ENCODE data around the gene MED20. TPM values are rescaled to one million over a fixed set of nuclear protein-coding genes. Genes with fewer than 3 reads are reported as not detected.

The MED20 gene
- total and polyA plus RNA-seq, 8 donors: 1.2 to 34.4 (median 10.3) TPM

- H3K4me1 ChIP-seq: peaks cover 29 to 49% (median 46%) of the 10 kb centered on the region in 4 donors
- TF ChIP-seq EP300 (IDR thresholded peaks at IDR 0.05) (no peak), CTCF (IDR thresholded peaks at IDR 0.05) (no peak), POLR2AphosphoS5 (IDR thresholded peaks at IDR 0.05) (no peak)
- peak overlapping the region; percentile 66 to 90 (median 84) for H3K4me3 ChIP-seq
- no peak for DNase-seq
- intact Hi-C loops (cut with DNase I; ENCODE audit: low total_unique reads): no loop called here
- H3K27me3 ChIP-seq: no peaks in the 10 kb centered on the region
- peak overlapping the region; percentile 83 to 91 (median 89) for H3K27ac ChIP-seq
- H3K9me3 ChIP-seq: no peaks in the 10 kb centered on the region
- peaks cover 0 to 6% (median 2%) of the 10 kb centered on the region in 4 donors for H3K36me3 ChIP-seq
- WGBS, 5 donors: 31 to 35% (median 35%) methylated on average over 20 of the region's 20 CpGs
These were observed 21.3 kb upstream of the MED20 start for GRCh38 chr6:41942067-41942851.

- H3K9me3 ChIP-seq: no peaks in the 10 kb centered on the region
- TF ChIP-seq CTCF (IDR thresholded peaks at IDR 0.05) (no peak), POLR2AphosphoS5 (IDR thresholded peaks at IDR 0.05) (peak; percentile 32 to 71 (median 42))
- no peaks in the 10 kb centered on the region for H3K27me3 ChIP-seq
- H3K36me3 ChIP-seq: peaks cover 0 to 14% (median 6%) of the 10 kb centered on the region in 4 donors
- H3K27ac ChIP-seq: peak within 1 kb of the TSS; percentile 83 to 91 (median 89)
- peak within 1 kb of the TSS; percentile 66 to 90 (median 84) for H3K4me3 ChIP-seq
- intact Hi-C loops (cut with DNase I; ENCODE audit: low total_unique reads): no loop called here
- WGBS, 5 donors: 0 to 1% (median 0%) methylated on average over 18 to 85 of the region's 87 CpGs
- DNase-seq: peak; percentile 92 to 97
- H3K4me1 ChIP-seq: peaks cover 29 to 57% (median 53%) of the 10 kb centered on the region in 4 donors
These were observed 20.5 kb upstream of the MED20 start, which contains the start of gene CCND3 for GRCh38 chr6:41941280-41942066. Gene CCND3, minus strand, starts transcription at chr6:41941808. Its CDS starts 159 bp downstream, at chr6:41941649.

- Histone ChIP-seq H3K27me3 (no peaks in the 10 kb centered on the region), H3K9me3 (no peaks in the 10 kb centered on the region), H3K4me1 (peaks cover 29 to 64% (median 60%) of the 10 kb centered on the region in 4 donors), H3K4me3 (peak overlapping the region; percentile 66 to 90 (median 84)), H3K36me3 (peaks cover 1 to 19% (median 13%) of the 10 kb centered on the region in 4 donors), H3K27ac (peak overlapping the region; percentile 83 to 91 (median 89))
- intact Hi-C loops (cut with DNase I; ENCODE audit: low total_unique reads): no loop called here
- TF ChIP-seq CTCF (IDR thresholded peaks at IDR 0.05): no peak
- TF ChIP-seq POLR2A (IDR thresholded peaks at IDR 0.05): no peak
- no peak for TF ChIP-seq EP300 (IDR thresholded peaks at IDR 0.05)
- TF ChIP-seq POLR2AphosphoS5 (IDR thresholded peaks at IDR 0.05): no peak
- WGBS, 5 donors: 0 to 1% (median 0%) methylated on average over 24 to 38 of the region's 38 CpGs
- peak; percentile 44 to 78 for DNase-seq
These were observed 19.9 kb upstream of the MED20 start for GRCh38 chr6:41940759-41941279.

Measured in stomach (tissue), 9 donors.